Activated naive CD4-positive, alpha-beta T cell (primary cell): ENCODE measurements around the gene ARRDC4.

Experiments used
- DNase-seq, 4 experiments: peaks; one replicate each; lab custom pipeline; 2025; lab: John Stamatoyannopoulos, UW

The ARRDC4 gene

GRCh38 chr15:97998307-97999071 lies 38.0 kb downstream of the ARRDC4 start:
- DNase-seq, result no peak

DNA sequence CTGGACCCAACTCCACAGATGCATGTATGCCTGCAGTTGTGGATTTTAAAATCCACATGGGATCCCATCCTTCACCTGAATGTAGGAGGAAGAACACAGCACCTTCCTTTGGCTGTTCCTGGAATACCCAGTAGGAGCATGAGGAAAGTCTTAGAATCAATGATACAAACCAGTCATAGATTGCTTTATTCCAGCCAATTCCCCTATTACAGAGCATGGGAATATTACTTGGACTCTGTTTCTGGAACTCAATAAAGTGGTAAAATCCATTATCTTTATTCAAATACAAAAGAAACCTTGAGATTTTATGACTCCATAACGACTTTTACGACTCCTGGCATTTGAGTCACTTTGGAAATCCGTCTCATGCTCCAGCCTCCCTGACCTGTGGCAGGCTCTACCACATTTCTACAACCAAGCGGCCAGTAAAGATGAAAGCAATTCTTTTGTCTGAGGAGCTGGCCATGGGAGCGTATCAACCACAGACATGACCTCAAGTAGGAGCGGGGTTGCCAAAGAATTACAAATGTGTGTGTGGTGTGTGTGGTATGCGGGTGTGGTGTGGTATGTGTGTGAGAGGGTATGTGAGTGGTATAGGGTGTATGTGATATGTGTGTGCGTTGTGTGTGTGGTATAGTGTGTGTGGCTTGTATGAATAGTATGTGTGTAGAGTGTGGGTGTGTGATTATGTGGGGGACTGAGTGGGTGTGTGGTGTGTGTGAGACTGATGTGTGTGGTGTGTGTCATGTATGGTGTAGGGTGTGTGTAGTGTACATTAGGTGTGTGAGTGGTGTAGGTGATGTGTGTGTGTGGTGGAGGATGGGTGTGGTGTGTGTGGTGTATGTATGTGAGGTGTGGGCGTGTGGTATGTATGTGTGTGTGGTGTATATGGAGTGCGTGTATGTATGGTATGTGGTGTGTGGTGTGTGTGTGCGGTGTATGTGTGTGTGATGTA lies 40.0 kb downstream of the ARRDC4 start:
- no peak for DNase-seq

GRCh38 chr15:98001663-98002194 lies 41.2 kb downstream of the ARRDC4 start:
- no peak for DNase-seq

GRCh38 chr15:98002419-98002818 lies 41.9 kb downstream of the ARRDC4 start:
- no peak for DNase-seq

DNA sequence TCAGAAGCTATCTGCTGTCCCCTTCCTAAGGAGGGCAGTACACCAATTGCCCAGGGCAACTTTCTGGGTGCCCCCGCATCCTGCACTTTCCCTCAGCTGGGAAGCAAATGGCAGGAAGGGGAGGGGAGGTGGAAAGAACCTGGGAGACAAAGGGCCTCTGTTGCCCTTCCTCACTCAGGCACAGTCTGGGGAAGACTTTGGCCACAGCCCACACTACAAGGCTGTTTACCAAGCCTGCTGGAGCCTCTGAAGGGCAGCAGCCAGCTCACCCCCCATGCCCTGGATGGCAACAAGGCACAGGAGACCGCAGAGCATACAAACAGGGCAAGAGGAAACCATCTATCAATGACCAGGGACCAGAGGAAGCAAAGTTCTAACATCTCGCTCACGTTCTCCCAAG lies 42.4 kb downstream of the ARRDC4 start:
- no peak for DNase-seq

DNA sequence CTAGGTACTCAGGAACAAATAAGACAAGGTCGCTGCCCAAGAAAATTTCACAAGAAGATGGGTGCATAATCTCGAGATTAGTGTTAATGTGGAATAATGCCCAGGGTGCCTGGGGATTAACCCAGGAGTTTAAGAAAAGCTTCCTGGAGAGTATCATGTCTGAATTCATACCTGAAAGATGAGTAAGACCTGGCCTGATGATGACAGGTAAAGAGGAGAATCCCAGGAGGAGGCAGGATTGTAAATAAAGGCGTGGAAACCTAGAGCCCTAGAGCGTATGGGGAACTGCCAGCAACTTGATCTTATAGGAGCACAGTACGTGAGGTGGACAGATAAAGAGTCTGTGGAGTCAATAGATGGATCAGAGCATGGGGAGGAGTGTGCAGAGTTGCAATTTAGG lies 43.0 kb downstream of the ARRDC4 start:
- no peak for DNase-seq

DNA sequence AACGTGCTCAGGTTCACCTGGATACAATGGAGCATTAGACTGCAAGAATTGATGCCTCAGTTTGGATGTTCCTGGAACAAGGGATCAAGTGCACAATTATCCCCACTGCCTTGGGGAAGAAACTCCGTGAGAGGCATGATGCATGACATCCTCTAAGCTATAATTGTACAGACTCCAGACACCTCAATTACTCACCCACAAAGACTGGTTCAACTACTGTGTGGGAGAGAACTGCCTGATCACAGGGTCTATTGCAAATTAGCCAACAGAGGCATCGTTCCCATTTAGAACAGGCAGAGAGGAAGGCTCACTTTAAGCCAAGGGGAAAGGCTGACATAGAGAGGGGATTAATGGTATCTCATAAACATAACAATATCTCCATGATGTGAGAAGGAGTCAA lies 43.5 kb downstream of the ARRDC4 start:
- DNase-seq, result no peak

GRCh38 chr15:98005659-98006058 lies 45.2 kb downstream of the ARRDC4 start:
- DNase-seq, result no peak

DNA sequence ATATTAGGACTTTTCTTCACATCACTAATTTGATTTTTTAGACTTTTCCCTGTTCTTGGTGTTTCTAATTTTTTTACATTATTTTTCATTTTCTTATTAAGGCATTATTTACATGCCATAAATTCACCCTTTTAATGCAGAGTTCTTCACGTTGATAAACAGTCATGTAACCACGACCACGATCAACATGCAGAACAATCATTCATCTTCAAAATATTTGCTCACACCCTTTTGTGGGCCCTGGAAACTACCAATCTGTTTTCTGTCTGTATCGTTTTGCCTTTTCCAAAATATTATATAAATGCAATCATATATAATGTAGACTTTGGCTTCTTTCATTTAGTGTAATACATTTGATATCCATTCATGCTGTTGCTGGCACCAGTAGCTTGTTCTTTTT lies 48.7 kb downstream of the ARRDC4 start:
- no peak for DNase-seq

- no peak for DNase-seq
These were observed 49.5 kb downstream of the ARRDC4 start for GRCh38 chr15:98009971-98010370.

DNA sequence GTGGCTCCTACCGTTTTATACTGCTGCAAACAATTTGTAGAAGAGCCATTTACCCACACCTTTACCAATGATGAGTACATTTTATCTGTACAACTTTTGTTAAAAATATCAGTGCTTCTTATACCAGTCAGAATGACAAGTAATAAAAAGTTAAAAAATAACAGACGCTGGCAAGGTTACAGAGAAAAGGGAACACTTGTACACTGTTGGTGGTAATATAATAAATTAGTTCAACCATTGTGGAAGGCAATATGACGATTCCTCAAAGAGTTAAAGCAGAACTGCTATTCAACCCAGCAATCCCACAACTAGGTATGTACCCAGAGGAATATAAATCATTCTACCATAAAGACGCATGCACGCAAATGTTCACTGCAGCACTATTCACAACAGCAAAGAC lies 51.9 kb downstream of the ARRDC4 start:
- no peak for DNase-seq

- no peak for DNase-seq
These were observed 53.1 kb downstream of the ARRDC4 start for GRCh38 chr15:98013631-98014030.

GRCh38 chr15:98017150-98017964 lies 56.9 kb downstream of the ARRDC4 start:
- no peak for DNase-seq

DNA sequence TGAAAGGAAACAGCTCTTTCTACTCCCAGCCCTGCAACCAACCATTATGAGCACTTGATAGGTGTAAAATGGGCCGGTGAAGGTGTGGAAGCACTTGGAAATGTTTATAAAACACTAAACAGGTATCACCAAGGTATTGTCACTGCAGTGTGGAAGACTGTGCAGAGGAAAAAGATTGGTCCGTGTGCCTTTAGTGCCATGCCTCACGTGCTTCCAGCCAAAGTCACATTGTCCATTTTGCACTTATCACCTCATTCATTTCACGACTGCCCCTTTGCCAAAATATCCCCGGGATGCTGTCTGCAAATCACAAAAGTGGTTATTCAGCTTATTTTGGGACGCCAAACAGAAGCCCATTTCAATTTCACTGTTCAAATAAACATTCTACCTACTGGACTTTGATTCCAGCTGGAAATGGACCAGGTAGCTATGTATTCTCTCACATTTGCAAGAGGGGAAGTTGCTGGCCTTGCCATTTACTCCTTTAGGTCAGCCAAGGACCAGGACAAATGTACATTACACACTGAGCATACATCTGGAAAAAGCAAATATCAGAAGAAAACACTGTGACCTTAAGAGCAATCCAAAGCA lies 58.4 kb downstream of the ARRDC4 start:
- no peak for DNase-seq
